Left ventricle myocardium superior (tissue), 1 donor: Measurements from ENCODE around the gene SEC61G. TPM values are rescaled to one million over a fixed set of nuclear protein-coding genes. Genes with fewer than 3 reads are reported as not detected.
A peak's percentile ranks its signal among the peaks of the same experiment; 100 is the strongest.

Source experiments
- ATAC-seq: fragments of 200-7000 bp; cut with Tn5 transposase; one replicate; pipeline ENCODE4 v1.9.1; 2020; ENCODE audit warnings: mild to moderate bottlenecking, moderate library complexity
- DNase-seq: peaks from one replicate; pipeline ENCODE4 v3.0.0-alpha.2; 2020
- intact Hi-C: fragments of 100-400 bp; cut with micrococcal nuclease; formaldehyde crosslinking; loops from one replicate; pipeline ENCODE4 v1.11.0; 2022
- long read RNA-seq: library from polyadenylated mRNA; unstranded; transcript quantifications from one replicate; pipeline ENCODE4 v2.0.0, GENCODE V29; 2021
- total RNA-seq: library from RNA; stranded (reverse); fragmentation: NEBNext Ultra II Directional; extraction: Animal tissue kit (Norgen Biotek cat#: 25700); gene quantifications from one replicate; pipeline ENCODE4 v1.2.1, GENCODE V29; 2021
- donor health status: DM: no; HTN: yes; CAD: no; lungs with severe emphysema.

The SEC61G gene
- total RNA-seq, result 108 TPM
- long read RNA-seq, transcript SEC61G-202 (4 exons, 459 nt), result minor isoform, 7 of 63 reads
- long read RNA-seq, transcript SEC61G-201 (4 exons, 462 nt), result major isoform, 49 of 63 reads
- long read RNA-seq, partial matches to known transcripts, result 2 of 63 reads
- long read RNA-seq, other reads (novel, unspliced or antisense), result 3 of 63 reads

DNA sequence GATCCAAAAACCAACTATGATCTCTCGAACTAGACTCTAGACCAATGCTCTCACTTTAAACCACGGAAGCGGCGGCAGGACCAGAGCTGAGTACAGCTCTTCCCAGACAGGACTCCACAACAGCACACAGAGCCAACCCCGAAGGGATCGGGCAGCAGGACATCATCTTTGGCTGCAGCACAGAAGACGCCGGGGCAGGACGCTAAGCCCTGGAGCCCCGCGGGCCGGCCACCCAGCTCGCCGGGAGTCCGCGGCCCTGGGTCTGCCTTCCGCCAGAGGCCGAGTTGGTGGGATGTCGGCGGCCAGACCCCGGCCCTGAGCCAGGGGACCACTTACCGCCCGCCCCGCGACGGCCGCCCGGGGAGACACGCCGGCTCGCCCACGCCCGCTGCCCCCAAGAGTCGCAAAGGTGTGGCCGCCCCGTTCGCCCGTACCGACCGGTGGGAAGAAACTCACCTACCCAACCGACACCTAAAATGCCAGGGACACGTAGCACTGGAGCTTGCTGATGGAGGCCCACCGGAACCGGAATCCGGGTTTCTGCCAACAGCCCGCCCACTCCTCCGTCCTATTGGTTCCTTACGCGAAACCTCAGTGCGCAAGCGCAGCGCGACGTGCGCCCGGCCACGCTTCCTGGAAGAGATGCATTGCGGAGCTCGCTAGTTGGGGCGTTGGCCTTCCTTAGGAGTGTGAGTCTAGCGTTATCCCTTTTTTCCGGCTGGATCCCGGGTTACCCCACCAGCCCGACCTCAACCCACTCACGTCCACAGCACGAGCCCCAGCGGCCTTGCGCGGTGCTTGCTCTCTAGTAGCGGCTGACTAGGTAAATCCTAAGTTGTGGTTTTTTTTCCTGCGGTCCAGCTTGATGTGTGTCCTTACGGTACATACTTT is at the start of gene SEC61G:
SEC61G (minus strand) TSS at position 510 of the 891 bp plus-strand sequence. CDS start 1,623 bp downstream, outside the sequence.
- intact Hi-C loops, result no loop called here

DNA sequence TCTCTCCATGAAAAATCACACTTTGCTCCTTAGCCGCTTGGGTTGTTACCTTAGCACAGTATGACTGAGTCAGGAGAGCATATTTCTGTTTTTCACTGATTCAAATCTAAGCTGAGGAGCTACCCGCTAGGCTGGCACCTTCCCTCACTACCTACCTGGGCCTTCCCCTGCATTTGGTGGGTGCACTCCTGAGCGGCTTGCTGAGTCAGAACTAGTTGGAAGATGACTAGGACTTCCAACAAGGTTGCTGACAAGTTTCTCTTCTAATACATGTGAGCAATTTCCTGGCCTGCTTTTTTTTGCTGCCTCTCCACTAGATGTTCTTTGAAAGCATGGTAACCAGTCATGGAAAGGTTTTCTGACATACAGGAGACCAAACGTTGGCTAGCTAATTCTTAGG is 43.8 kb upstream of the SEC61G start:
- intact Hi-C loops, result no loop called here
- ATAC-seq (no peak), DNase-seq (no peak)

More for the DNA sequence above, at the start of gene SEC61G:
- peak; percentile 99 for ATAC-seq
- peak; percentile 99 for DNase-seq

DNA sequence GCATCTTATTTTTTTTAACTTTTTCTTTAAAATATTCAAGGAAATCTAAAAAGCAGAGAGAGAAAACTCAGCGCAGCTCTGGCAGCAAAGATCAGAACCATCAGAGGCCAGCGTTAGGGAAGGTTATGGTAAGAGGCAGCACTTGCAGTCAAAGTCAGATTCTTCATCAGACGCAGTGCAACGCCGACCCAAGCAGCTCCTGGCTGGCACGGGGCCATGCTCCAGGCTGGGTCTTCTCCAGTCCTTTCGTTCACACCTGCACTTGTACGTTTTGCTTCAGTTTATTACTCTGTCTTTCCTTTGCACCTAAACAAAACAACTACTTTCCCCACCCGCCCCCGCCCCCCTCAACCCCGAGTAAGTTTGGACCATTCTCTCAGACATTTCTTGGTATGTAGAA is 43.1 kb upstream of the SEC61G start:
- intact Hi-C loops, result no loop called here
- ATAC-seq, result no peak

DNA sequence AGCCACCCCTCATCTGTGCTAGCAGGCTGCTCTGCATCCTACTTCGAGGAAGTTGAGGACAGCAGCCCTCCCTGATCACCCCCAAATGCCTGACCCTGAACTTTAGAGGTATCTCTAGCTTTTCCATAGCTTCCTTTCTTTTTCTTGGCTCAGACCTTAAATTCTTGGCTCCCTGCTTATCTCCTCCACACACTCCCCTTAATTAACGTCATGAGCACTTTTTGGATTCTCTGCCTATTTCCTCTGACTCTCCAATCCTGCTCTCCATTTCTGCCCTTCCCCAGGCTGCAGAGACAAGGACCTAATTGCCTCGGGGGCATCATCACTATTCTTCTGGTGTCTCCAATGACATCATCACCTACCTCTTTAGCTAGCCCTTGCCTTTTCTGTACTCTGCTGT is 40.8 kb upstream of the SEC61G start:
- ATAC-seq, result no peak
- intact Hi-C loops, result no loop called here
- DNase-seq, result no peak

More for the DNA sequence above, 43.1 kb upstream of the SEC61G start:
- no peak for DNase-seq

DNA sequence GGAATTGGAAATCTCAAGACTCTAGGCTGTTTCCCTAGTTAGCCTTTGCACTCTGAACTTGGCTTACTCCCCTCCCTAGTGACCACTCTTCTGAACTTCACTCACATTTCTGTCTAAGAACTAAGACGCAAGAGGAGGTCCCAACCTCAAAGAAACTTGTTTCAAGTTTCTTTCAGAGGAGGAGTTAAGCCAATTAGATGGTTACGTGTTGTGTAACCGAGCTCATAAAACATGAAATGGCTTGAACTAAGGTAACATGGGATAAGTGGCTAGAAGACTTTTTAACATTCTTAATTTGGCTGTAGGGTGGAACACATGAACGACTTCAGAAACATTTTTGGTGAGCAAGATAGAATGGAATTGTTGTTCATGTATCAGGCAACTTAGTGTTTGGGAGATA is 39.5 kb upstream of the SEC61G start:
- DNase-seq (no peak), ATAC-seq (no peak)
- intact Hi-C loops, result no loop called here

DNA sequence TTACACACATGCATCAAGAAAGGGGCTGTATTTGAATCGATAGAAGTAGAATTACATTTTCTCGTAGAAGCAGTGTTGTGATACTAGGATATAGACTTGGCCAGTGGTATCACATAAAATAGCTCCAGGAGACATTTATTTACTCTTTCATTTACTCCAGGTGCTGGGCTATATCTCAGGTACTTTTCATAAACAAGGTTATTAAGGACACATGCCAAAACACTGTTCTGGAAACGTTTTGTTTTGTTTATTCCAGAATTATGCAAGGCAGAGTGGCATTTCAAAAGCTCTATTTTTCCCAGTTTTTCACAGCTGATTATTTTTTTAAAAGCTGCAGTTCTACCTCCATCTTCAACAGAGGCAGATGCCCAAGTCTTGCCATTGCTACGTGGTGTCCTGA is 37.8 kb upstream of the SEC61G start:
- ATAC-seq, result no peak
- intact Hi-C loops, result no loop called here
- no peak for DNase-seq

DNA sequence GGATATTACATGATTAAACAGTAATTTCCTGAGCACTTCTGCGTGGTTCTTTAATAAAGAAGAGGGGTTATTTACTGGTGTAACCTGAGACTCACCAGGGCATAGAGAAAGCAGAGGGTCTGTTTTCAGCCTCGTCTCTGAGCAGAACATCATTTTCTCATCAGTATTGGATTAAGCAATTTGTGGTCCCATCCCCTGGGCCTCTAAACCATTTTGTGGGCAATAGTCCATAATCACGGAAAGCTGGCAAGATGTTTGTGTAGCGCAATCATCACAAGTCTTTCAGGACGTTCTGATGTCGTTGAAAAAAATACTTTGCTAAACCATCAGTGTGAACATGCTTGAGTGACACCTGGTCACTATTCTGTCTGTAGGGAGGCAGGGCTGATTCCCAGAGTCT is 37.1 kb upstream of the SEC61G start:
- intact Hi-C loops, result no loop called here
- DNase-seq, result no peak
- ATAC-seq, result no peak

DNA sequence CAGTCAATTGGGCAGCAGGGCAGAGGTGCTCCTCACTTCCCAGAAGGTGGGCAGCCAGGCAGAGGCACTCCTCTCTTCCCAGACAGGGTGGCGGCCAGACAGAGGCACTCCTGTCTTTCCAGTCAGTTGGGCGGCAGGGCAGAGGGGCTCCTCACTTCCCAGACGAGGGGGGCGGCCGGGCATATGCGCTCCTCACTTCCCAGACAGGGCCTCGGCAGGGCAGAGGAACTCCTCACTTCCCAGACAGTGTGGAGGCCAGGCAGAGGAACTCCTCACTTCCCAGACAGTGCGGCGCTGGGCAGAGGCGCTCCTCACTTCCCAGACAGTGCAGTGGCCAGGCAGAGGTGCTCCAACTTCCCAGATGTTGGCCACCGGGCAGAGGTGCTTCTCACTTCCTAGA is 33.4 kb upstream of the SEC61G start:
- no peak for ATAC-seq
- intact Hi-C loops, result no loop called here
- DNase-seq, result no peak

DNA sequence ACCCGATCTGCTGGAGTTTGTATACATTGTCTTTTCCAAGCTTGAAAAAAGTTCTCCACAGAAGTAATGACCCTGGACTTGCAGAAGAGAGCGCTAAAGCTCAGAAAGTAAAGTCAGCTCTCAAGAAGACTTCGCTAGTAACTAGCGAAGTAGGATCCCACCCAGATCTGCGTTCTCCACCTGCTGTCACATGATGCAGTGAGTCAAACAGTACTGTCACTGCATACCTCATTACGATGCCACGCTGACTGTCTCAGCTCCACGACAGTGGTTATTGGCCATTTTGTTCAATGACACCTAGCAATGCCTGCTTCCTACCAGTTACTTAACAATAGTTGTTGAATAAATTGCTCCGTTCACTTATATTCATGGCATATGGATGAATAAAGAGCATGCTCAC is 29.7 kb upstream of the SEC61G start:
- DNase-seq (no peak), ATAC-seq (peak; percentile 76)
- intact Hi-C loops, result loop anchor here (5.0 kb wide), 2 partner anchors 54 to 469 kb away; no protein-coding TSS in a partner anchor

DNA sequence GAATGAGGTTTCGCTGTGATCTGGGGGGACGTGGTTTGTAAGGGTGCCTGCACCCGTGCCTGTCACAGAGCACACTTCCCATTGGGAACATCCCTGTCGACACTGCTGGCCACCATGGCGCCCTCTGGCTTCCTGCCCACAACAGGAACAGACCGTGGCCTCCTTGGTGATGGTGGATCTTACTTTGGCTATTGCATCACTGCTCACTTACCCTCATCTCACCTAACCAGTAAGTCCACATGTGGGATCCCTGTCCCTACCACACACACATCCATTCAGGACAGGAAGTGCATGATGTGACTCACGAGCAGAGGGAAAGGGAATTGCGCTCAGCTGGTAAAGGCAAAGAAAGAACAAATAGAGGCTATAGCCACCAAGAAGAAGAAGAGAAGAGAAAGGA is 26.2 kb upstream of the SEC61G start:
- intact Hi-C loops, result loop anchor here (5.0 kb wide), 2 partner anchors 57 to 472 kb away; no protein-coding TSS in a partner anchor
- DNase-seq (no peak), ATAC-seq (no peak)

DNA sequence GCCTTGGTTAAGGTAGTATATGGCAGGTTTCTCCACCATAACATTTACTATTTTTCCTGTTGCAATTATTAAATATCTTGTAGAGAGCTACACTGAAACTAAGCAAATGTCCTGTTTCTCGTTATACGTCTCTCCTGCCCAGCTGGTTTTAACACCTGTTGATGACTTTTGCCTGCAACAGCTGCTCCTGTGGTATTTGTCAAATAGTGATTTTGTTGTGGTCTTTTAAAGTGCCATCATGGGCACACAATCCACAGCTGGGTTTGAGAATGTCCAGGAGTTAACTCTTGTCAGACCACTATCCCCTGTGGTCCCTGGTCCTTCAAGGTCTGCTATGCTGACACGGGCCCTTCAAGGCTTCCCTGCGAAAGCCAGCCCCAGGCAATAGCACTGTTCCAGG is 24.9 kb upstream of the SEC61G start:
- ATAC-seq, result no peak

DNA sequence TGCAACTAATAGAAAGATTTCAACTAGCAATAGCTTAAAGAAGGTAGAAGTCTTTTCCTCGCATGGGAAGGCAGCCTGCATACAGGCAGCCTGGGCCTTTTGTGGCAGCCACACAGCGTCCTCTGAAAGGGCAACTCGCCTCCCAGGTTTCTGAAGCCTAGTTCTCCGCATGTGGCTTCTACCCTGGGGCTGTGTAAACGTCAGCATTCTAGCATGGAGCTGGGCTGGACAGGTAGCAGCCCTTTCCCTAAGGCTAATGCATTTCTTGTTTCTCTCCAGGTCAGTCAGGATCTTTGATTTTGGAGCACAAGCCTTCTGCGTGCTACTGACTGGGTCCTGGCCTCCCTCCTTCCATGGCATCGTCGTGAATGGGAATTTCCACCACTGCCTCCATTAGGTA is 23.8 kb upstream of the SEC61G start:
- intact Hi-C loops, result no loop called here
- DNase-seq (no peak), ATAC-seq (no peak)

More for the DNA sequence above, 24.9 kb upstream of the SEC61G start:
- intact Hi-C loops, result no loop called here
- DNase-seq, result no peak

DNA sequence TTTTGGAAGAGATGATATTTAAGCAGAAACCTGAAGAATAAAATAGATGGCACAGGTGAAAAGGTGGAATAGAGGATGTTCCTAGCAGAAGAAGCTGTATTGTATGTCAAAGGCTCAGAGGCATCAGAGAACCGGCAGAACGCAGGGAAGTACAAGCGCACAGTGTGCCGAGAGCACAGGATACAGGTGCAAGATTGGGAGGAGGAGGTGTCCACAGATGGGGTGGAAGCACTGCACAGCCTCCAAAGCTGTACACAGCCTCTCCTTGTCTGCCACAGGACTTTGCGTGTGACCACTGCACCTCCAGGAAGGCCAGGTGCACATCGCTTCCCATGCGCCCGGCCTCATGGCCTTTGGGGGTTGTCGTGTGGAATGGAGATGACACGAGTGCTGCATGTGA is 23.3 kb upstream of the SEC61G start:
- intact Hi-C loops, result no loop called here
- DNase-seq (no peak), ATAC-seq (no peak)

DNA sequence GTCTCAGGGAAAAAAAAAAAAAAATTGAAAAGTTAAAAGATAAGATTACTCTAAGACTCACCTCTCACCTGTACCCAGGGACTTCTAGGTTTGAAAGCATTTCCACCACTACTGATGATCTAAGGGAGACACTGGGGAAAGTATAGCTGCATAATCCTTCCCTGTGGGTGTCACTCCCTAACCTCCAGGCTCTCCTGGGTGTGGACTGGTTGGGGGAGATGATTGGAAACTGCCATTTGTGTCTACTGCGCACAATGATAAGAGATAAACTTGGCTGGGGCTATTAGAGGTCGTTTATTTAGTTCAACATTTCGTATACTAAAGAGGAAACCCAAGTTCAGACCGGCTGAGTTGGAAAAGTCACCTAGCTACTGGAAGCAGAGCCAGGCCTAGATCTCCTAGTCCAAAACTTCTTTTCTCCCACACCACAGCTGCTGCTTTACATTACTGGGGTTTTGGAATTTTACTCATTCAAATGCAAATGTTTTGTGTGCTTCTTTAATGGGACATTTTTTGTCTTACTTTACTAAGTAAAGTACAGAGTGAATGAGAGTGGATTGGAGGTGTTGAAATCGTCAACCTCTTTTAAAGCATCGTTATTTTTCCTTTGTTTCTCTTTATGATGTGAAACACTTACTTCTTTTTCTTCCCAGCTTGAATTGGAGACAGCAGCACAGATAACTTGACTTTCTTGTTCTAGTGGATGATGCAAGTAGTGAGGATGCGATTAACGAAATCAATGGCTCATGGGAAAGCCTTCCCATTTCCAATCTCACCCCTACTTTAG is 22.3 kb upstream of the SEC61G start:
- DNase-seq, result no peak
- intact Hi-C loops, result no loop called here
- ATAC-seq, result no peak

DNA sequence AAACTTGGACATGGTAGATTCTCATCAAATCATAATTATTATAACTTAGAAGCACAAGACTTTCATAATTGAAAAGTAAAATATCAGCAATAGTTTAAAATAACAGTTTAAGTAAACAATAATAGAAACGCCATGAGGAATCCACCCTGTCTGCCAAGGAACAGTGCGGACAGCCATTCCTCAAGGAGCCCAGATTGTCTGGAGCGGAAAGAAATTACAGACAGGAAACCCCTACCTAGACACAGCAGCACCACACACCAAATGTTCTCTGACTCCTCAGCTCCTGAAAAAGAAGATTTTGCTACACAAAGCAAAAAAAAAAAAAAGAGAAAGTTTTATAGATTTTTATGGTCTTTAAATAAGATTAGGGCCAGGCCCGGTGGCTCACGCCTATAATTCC is 21.5 kb upstream of the SEC61G start:
- intact Hi-C loops, result no loop called here
- no peak for DNase-seq
- no peak for ATAC-seq

DNA sequence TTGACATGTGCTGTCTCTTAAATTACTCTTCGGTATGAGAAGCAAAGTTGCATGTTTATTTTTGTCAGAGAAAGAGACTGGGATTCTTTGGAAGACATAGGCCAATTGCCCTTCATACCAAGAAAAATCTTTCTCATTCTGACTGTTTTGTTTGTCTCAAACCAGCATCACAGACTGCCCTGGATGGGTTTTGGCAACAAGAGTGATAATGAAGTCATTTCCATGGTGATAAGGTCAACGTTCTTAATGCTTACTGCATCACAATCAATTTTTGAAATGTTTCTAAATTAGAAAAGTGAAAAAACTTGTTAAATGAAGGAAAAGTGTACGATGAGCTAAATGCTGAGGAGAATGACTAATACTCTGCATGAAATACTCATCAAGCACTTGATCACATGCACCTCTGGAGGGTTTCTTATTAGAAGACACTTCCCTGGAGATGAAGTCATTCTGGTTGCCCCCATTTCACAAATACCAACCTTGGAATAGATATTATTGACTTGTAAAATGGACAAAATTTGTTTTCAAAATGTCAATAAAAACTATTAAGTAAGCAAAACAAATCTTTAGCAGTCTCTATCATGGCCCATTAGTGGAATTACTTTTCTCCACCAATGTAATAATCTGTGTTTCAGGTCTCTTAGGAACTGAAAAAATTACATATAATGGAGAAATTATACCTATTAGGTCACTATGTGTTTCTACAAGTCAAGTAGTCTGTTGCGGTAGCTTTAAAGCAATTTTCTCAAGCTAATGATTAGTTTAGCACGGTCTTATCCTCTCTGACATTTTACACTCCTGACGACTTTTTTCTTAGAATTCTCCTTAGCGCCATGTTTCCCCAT is 19.9 kb upstream of the SEC61G start:
- DNase-seq (no peak), ATAC-seq (no peak)
- intact Hi-C loops, result no loop called here

DNA sequence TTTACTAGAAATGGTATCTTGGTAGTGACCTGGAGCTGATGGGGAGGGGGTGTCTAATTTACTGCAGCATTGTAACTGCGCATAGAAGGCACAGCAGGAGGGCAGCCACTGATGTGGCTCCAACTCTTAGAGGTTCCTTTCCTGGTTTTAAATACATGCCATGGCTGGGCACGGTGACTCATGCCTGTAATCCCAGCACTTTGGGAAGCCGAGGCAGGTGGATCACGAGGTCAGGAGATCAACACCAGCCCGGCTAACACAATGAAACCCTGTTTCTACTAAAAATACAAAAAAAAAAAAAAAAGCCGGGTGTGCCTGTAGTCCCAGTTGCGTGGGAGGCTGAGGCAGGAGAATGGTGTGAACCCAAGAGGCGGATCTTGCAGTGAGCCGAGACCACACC is 19.2 kb upstream of the SEC61G start:
- ATAC-seq (no peak), DNase-seq (no peak)
- intact Hi-C loops, result no loop called here

DNA sequence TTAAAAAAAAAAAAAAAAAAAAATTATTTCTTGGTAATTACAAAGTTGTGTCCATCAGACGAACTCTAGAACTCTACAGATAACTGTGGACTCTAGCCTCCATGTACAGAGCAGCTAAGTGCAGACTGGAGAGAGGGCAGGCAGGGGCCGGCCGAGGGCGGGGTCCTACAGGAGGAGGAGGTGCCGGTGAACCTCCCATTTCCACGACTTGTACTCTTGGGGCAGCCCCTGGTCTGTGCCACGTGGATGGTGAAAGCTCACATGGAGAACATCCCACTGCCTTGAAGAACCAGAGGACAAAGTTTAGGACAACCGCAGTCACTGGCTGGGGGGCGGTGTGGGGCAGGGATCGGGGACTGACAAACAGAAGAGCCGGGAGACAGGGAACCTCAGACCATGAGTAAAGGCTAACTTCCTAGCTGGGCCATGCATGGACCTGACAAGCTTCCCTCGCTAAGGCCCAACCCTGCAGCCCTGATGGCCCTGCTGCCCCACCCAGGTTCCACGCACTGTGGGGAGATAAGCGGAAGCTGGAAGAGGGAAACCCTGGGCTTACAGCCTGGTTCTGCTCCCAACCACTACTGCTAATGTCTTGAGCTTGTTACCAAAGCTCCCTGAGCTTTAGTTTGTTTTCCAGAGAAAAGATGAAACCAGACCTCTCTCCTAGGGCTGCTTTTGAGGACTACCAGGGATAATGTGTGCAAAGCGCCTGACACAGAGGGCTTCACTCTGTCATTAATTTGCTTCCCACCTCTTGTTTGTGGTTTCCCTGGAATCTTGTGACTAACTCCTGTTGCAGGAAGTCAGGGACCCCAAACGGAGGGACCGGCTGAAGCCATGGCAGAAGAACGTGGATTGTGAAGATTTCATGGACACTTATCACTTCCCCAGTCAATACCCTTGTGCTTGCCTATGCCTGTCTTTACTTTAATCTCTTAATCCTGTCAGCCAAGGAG is 16.1 kb upstream of the SEC61G start:
- intact Hi-C loops, result loop anchor here (5.0 kb wide), 1 partner anchor 482 kb away; no protein-coding TSS in a partner anchor
- DNase-seq (no peak), ATAC-seq (no peak)
